GM12878 (cell line): ENCODE measurements around the gene NPL. TPM values are rescaled to one million over a fixed set of nuclear protein-coding genes. Genes with fewer than 3 reads are reported as not detected.

Experiments used
- BCLAF1 ChIP-seq: fragments of 450-650 bp; IDR thresholded peaks from 2 replicates; pipeline ENCODE4 v1.6.1; 2017; ENCODE audit warnings: antibody characterized with exemption, mild to moderate bottlenecking, moderate library complexity
- CUX1 ChIP-seq: IDR thresholded peaks from 2 replicates; pipeline ENCODE4 v1.6.1; 2012; ENCODE audit warnings: improper control_type of control experiment, low read depth, low read length; ENCODE audit not compliant: insufficient replicate concordance
- E2F8 ChIP-seq: fragments of 450-650 bp; IDR thresholded peaks from 2 replicates; pipeline ENCODE4 v1.6.1; 2018; ENCODE audit warnings: mild to moderate bottlenecking, low read depth, moderate library complexity; ENCODE audit not compliant: partially characterized antibody
- FOXK2 ChIP-seq: fragments of 450-650 bp; IDR thresholded peaks from 2 replicates; pipeline ENCODE4 v1.6.1; 2017; ENCODE audit warnings: mild to moderate bottlenecking, moderate library complexity
- GATAD2B ChIP-seq: fragments of 450-650 bp; conservative IDR thresholded peaks from 2 replicates; pipeline ENCODE4 v1.6.1; 2017; ENCODE audit warnings: low read depth, mild to moderate bottlenecking, moderate library complexity
- IRF3 ChIP-seq: fragments of 450-650 bp; IDR thresholded peaks from 2 replicates; pipeline ENCODE4 v1.6.1; 2014; ENCODE audit warnings: mild to moderate bottlenecking
- MEF2A ChIP-seq: IDR thresholded peaks from 2 replicates; pipeline ENCODE4 v1.6.1; 2011; ENCODE audit warnings: low read depth, mild to moderate bottlenecking, low read length, moderate library complexity; ENCODE audit not compliant: insufficient read depth
- MYC ChIP-seq: IDR thresholded peaks from 2 replicates; pipeline ENCODE4 v1.6.1; 2011; ENCODE audit warnings: mild to moderate bottlenecking, low read length, moderate library complexity, inconsistent platforms; ENCODE audit not compliant: insufficient read depth, insufficient replicate concordance, insufficient read length, severe bottlenecking
- SMAD1 ChIP-seq: fragments of 450-650 bp; IDR thresholded peaks from 2 replicates; pipeline ENCODE4 v1.6.1; 2018; ENCODE audit warnings: mild to moderate bottlenecking, low read depth; ENCODE audit not compliant: partially characterized antibody
- TCF3 ChIP-seq: IDR thresholded peaks from 2 replicates; pipeline ENCODE4 v1.6.1; 2012; ENCODE audit warnings: low read depth, mild to moderate bottlenecking, low read length, borderline replicate concordance; ENCODE audit not compliant: insufficient read depth
- USF1 ChIP-seq: IDR thresholded peaks from 2 replicates; pipeline ENCODE4 v1.6.1; 2011; ENCODE audit warnings: borderline replicate concordance, low read depth, mild to moderate bottlenecking, moderate library complexity, mixed read lengths, low read length; ENCODE audit not compliant: insufficient read depth; ENCODE audit errors: extremely low read length
- polyA plus RNA-seq, 11 experiments: library from polyadenylated mRNA; depleted of rRNA in 4 of 11; unstranded in 6 of 11; stranded (reverse) in 5 of 11; fragments of >200 nt; fragmentation: Nextera tagmentation in 4 of 11; fragmentation: Illumina TruSeq in 1 of 11; extraction: Ambion mirVana in 4 of 11; extraction: Trizol in 1 of 11; gene quantifications; 1 replicate in 1 of 11; 2 replicates in 10 of 11; pipeline versions ENCODE4 v1.2.1 to v1.2.3, GENCODE V29; 2011 to 2016; ENCODE audit warnings: inconsistent platforms in 2 of 11, missing spikeins in 2 of 11, low read depth in 1 of 11
- total RNA-seq, 4 experiments: library from RNA; depleted of rRNA in 3 of 4; stranded (reverse); fragments of >200 nt in 3 of 4; fragmentation: Illumina TruSeq in 1 of 4; extraction: Trizol in 1 of 4; gene quantifications; 2 replicates each; pipeline versions ENCODE4 v1.2.1 to v1.2.3, GENCODE V29; 2013 to 2021

Gene NPL
- total and polyA plus RNA-seq, 10 of the 15 experiments (the other 5 are each of a cell fraction or from before 2014, with no cell fraction given): 5.3 to 19.2 (median 10.0) TPM

GRCh38 chr1:182770232-182770631, 19.3 kb upstream of the NPL start (continued):
- TF ChIP-seq CUX1 (no peak), E2F8 (no peak), SMAD1 (no peak), FOXK2 (no peak), IRF3 (no peak), MYC (no peak), TCF3 (no peak), GATAD2B (no peak), MEF2A (no peak), BCLAF1 (no peak), USF1 (no peak)
